Liver (tissue), 3 donors: ENCODE measurements around the gene TOM1L2.

Experiments
- CTCF ChIP-seq: fragments of 150-350 bp; IDR thresholded peaks from 2 replicates; pipeline ENCODE4 v1.5.1; 2017; ENCODE audit warnings: improper control_type of control experiment, low read depth, low read length; ENCODE audit not compliant: missing input control
- GABPA ChIP-seq, 2 donors: IDR thresholded peaks in 1 of 2; conservative IDR thresholded peaks in 1 of 2; 2 replicates each; pipeline ENCODE4 v1.6.1; 2016; ENCODE audit warnings: antibody characterized with exemption in 2 of 2, mild to moderate bottlenecking in 1 of 2, moderate library complexity in 1 of 2
- donor health status: healthy.
- donor health status: healthy.

DNA sequence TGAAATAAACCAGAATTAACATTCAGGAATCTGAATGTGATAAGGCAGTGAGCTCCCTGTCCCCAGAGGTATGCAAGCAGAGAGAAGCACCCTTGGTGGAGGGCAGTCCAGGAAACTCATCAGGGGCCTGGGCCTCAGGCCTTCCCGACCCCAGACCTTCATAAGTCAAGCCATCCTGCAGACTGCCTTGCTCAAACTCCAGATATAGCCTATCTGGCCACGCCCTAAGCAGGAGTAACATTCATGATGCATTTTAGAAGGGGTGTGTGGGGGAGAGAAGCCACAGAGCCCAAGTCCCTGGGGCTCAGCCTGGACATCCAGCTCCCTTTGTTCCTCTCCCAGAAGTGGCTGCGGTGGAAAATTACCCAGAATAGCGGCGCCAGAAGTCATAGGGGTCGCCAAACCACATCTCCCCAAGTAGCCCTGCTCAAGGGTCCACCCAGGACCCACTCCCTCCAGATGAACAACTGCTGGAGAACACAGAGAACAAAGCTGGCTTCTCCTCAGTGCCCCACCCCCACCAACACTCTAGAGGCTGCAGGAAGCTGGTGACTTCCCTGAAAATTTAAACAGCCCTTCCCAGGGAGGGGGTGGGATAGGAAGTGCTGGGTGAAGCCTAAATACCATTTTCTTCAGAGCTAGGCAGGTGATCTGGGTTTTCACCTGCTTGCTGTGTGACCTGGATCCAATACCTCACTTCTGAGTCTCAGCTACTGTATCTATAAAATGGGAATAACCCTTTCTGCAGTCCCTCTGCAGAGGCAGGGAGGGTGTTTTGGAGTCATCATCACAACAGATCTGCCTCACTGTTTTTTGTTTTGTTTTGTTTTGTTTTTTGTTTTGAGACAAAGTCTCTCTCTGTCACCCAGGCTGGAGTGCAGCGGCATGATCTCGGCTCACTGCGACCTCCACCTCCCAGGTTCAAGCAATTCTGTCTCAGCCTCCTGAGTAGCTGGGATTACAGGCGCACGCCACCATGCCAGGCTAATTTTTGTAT is 133.9 kb downstream of the TOM1L2 start:
- TF ChIP-seq CTCF (no peak), GABPA (IDR thresholded peaks at IDR 0.05 in 1 of 2, conservative IDR thresholded peaks at IDR 0.05 in 1 of 2) (no peak)
